Thoracic aorta (tissue), 2 donors: Measurements from ENCODE around the gene CRYBG2. TPM values are rescaled to one million over a fixed set of nuclear protein-coding genes. Genes with fewer than 3 reads are reported as not detected.
"Not testable (repeated sequence)": the region's sequence is repeated elsewhere in the genome, so short reads cannot be mapped to it uniquely, and the experiment has no call there.

ENCODE experiments used
- ATAC-seq: fragments of 150-250 bp; one replicate; pipeline ENCODE4 v1.8.0; 2017; ENCODE audit warnings: low read depth; ENCODE audit not compliant: insufficient number of reproducible peaks, low FRiP score
- DNase-seq: peaks from one replicate; pipeline ENCODE4 v3.0.0-alpha.2; 2020; ENCODE audit warnings: low spot score
- H3K27ac ChIP-seq, 2 donors: fragments of 200-600 bp; sonication (generic); 1 replicate in 1 of 2; 2 replicates in 1 of 2; pipeline ENCODE4 v1.5.1; 2016; ENCODE audit warnings: mild to moderate bottlenecking in 2 of 2, moderate library complexity in 2 of 2
- H3K27me3 ChIP-seq: fragments of 200-600 bp; sonication (generic); replicated peaks from 2 replicates; pipeline ENCODE4 v1.6.0; 2016; ENCODE audit warnings: mild to moderate bottlenecking; ENCODE audit not compliant: insufficient read depth
- H3K36me3 ChIP-seq: fragments of 200-600 bp; sonication (generic); one replicate; pipeline ENCODE4 v1.5.1; 2016
- H3K4me1 ChIP-seq, 2 donors: fragments of 200-600 bp; sonication (generic); 1 replicate in 1 of 2; 2 replicates in 1 of 2; pipeline versions ENCODE4 v1.5.1 to v1.6.0; 2016; ENCODE audit warnings: low read depth in 2 of 2, mild to moderate bottlenecking in 1 of 2; ENCODE audit not compliant: control insufficient read depth in 1 of 2
- H3K4me3 ChIP-seq: fragments of 200-600 bp; sonication (generic); 2 replicates; pipeline ENCODE4 v1.5.1; 2016; ENCODE audit warnings: mild to moderate bottlenecking
- H3K9me3 ChIP-seq: fragments of 200-600 bp; sonication (generic); 2 replicates; pipeline ENCODE4 v1.5.1; 2016
- total RNA-seq, 2 donors: library from RNA; depleted of rRNA; stranded (reverse); fragments of >200 nt; gene quantifications; one replicate each; pipeline versions ENCODE4 v1.1.0 to v1.2.3, GENCODE V29; 2016
- TF ChIP-seq, protein P1 (sequence below): fragments of 200-600 bp; sonication (generic); IDR thresholded peaks from one replicate; pipeline ENCODE4 v1.5.1; 2019; ENCODE audit warnings: antibody characterized with exemption

CRYBG2 gene
- total RNA-seq, 2 donors from 2014 or later, result not detected

DNA sequence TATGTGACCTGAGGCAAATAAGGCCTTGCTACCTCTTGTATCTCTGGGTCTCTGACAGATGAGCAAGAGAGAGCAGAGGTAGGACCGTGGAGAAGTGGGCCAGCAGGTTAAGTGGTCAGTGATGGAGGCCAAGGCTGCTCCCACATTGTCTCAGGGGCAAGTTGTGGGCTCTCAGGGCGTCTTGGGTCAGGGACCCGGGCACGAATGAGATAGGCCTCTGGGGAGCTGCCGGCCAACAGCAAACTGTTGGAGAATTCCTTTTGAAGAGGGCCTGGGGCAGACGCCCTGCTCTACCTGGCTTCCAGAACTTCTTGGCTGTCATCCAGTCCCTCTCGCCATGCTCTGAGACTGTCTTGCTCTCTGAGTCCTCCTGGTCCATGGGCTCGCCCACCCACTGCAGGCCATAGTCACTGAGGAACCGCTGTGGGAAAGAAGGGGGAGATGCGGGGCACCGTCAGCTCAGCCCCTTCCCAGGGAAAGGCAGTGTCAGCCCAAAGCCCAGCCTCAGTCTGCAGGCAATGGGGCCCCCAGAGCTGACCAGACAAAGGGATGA lies 59.9 kb downstream of the CRYBG2 start:
- DNase-seq, result no peak
- no peaks in the 10 kb centered on the region for H3K27me3 ChIP-seq
- ATAC-seq, result no peak
- TF ChIP-seq, protein P1, sequence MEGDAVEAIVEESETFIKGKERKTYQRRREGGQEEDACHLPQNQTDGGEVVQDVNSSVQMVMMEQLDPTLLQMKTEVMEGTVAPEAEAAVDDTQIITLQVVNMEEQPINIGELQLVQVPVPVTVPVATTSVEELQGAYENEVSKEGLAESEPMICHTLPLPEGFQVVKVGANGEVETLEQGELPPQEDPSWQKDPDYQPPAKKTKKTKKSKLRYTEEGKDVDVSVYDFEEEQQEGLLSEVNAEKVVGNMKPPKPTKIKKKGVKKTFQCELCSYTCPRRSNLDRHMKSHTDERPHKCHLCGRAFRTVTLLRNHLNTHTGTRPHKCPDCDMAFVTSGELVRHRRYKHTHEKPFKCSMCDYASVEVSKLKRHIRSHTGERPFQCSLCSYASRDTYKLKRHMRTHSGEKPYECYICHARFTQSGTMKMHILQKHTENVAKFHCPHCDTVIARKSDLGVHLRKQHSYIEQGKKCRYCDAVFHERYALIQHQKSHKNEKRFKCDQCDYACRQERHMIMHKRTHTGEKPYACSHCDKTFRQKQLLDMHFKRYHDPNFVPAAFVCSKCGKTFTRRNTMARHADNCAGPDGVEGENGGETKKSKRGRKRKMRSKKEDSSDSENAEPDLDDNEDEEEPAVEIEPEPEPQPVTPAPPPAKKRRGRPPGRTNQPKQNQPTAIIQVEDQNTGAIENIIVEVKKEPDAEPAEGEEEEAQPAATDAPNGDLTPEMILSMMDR, result no peak
- no peaks in the 10 kb centered on the region for H3K9me3 ChIP-seq
- peaks cover 0 to 2% of the 10 kb centered on the region in 2 donors for H3K4me1 ChIP-seq
- H3K36me3 ChIP-seq, result no peaks in the 10 kb centered on the region
- no peak overlapping the region for H3K27ac ChIP-seq
- H3K4me3 ChIP-seq, result no peak overlapping the region

DNA sequence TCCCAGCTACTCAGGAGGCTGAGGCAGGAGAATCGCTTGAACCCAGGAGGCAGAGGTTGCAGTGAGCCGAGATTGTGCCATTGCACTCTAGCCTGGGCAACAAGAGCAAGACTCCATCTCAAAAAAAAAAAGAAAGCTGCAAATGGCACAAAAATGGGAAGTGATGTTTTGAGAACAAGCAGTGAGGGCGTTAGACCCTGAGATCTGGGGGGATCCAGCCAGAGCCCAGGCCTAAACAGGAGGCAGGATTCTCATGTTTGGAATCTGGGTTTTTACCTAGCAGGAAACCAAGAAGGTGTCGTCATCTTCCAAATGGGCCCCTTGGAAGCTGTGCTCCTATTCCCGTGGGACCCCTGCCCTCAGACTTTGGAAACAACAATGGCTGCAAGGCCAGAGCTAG lies 61.2 kb downstream of the CRYBG2 start:
- not testable (repeated sequence) for DNase-seq, H3K9me3 ChIP-seq, H3K36me3 ChIP-seq, H3K27ac ChIP-seq, H3K4me1 ChIP-seq, H3K27me3 ChIP-seq, ATAC-seq, H3K4me3 ChIP-seq

DNA sequence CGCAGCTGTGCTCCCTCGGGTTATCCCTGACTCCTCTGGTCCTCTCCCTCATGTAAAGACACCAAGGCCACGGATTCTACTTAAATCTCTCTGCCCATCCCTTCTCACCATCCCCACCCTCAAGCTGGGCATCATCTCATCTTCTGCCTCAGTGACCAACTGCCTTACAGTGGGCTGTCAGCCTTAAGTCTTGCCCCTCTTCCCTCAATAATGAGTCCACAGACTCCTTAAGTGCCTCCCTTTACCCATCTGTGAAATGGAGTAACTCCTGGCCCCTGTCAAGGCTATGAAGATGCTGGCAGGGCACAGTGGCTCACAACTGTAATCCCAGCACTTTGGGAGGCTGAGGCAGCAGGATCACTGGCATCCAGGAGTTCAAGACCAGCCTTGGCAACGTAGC lies 62.0 kb downstream of the CRYBG2 start:
- TF ChIP-seq, protein P1, result no peak
- Histone ChIP-seq H3K9me3 (no peaks in the 10 kb centered on the region), H3K4me3 (no peak overlapping the region), H3K27ac (no peak overlapping the region), H3K36me3 (no peaks in the 10 kb centered on the region), H3K27me3 (no peaks in the 10 kb centered on the region), H3K4me1 (peaks cover 0 to 8% of the 10 kb centered on the region in 2 donors)
- DNase-seq, result no peak
- no peak for ATAC-seq

DNA sequence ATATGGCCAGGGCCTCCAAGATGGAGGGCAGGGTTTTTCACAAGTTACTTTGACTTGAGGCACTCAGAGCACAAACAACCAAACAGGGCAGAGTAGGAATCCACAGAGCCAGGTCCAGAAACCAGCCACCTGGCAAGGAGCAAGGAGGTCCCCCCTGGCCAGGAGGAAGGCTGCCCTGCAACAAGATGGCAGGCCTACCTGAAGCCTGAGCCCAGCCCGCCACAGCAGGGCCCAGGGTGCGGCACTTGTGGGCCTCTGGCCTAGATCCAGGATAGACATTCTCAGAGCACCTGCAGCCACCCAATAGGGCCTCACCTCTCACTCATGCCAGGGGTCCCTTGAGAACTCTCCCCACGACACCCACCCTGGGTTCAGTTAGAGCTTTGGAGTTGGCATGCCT lies 62.5 kb downstream of the CRYBG2 start:
- no peaks in the 10 kb centered on the region for H3K9me3 ChIP-seq
- no peaks in the 10 kb centered on the region for H3K27me3 ChIP-seq
- peaks cover 3 to 10% of the 10 kb centered on the region in 2 donors for H3K4me1 ChIP-seq
- DNase-seq (no peak), ATAC-seq (no peak)
- TF ChIP-seq, protein P1, result no peak
- no peak overlapping the region for H3K4me3 ChIP-seq
- no peak overlapping the region for H3K27ac ChIP-seq
- H3K36me3 ChIP-seq, result no peaks in the 10 kb centered on the region

DNA sequence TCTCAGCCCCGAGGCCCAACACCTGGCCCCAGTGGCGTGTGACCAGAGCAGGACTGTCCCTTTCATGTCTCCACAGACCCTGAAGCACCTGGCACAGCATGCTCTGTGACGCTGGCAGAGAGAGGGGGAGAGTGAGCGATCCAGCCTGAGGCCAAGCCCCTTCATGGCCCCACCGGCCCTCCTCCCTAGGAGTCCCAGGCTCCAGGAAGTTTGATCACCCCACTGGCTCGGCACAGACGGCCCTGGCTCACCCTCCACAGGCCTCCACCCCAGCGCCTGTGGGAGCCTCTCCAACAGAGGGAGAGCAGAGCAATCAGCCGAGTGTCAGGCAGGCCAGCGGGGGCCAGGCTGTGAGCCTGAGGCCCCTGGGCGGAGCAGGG lies 63.1 kb downstream of the CRYBG2 start:
- Histone ChIP-seq H3K36me3 (no peaks in the 10 kb centered on the region), H3K9me3 (no peaks in the 10 kb centered on the region), H3K27me3 (no peaks in the 10 kb centered on the region), H3K4me3 (no peak overlapping the region), H3K27ac (peak overlapping the region in 1 of 2 donors; percentile 60), H3K4me1 (peaks cover 5 to 10% of the 10 kb centered on the region in 2 donors)
- TF ChIP-seq, protein P1, result no peak
- DNase-seq (no peak), ATAC-seq (no peak)
